HG02763 (cell line): ENCODE measurements around the gene ZBTB9.

Experiments
- ATAC-seq: cut with Tn5 transposase; IDR thresholded peaks from one replicate; pipeline ENCODE4 v1.9.1; 2021; ENCODE audit warnings: mild to moderate bottlenecking, moderate library complexity; ENCODE audit not compliant: unreplicated experiment

The ZBTB9 gene

GRCh38 chr6:33418690-33419291 lies 35.6 kb upstream of the ZBTB9 start:
- no peak for ATAC-seq

- no peak for ATAC-seq
These were observed 34.5 kb upstream of the ZBTB9 start, which contains the start of gene SYNGAP1 for GRCh38 chr6:33419580-33420490. Gene SYNGAP1 (plus strand): TSS chr6:33420065. CDS start chr6:33420265, 200 bp downstream.

- ATAC-seq: no peak
These were observed 33.7 kb upstream of the ZBTB9 start for GRCh38 chr6:33420491-33421343.

GRCh38 chr6:33421344-33421643 lies 33.1 kb upstream of the ZBTB9 start:
- no peak for ATAC-seq

GRCh38 chr6:33423777-33424176 lies 30.6 kb upstream of the ZBTB9 start:
- ATAC-seq: no peak

- no peak for ATAC-seq
These were observed 29.3 kb upstream of the ZBTB9 start for GRCh38 chr6:33424855-33425667.

GRCh38 chr6:33425668-33426577 lies 28.5 kb upstream of the ZBTB9 start:
- peak; percentile 39 for ATAC-seq

GRCh38 chr6:33426590-33427511 lies 27.5 kb upstream of the ZBTB9 start:
- no peak for ATAC-seq

- no peak for ATAC-seq
These were observed 26.7 kb upstream of the ZBTB9 start for GRCh38 chr6:33427585-33428223.

GRCh38 chr6:33428224-33428965 lies 26.0 kb upstream of the ZBTB9 start:
- ATAC-seq: no peak

GRCh38 chr6:33428966-33429749 lies 25.2 kb upstream of the ZBTB9 start:
- no peak for ATAC-seq

GRCh38 chr6:33429750-33430052 lies 24.7 kb upstream of the ZBTB9 start:
- no peak for ATAC-seq

GRCh38 chr6:33430334-33430733 lies 24.0 kb upstream of the ZBTB9 start:
- ATAC-seq: no peak

GRCh38 chr6:33430991-33431879 lies 23.1 kb upstream of the ZBTB9 start:
- no peak for ATAC-seq

GRCh38 chr6:33431880-33432541 lies 22.4 kb upstream of the ZBTB9 start:
- ATAC-seq: no peak
